SU-DHL-6 (cell line): ENCODE measurements around the gene CCL25.

Source experiments
- H2AFZ ChIP-seq: fragments of 200-600 bp; sonication (generic); 2 replicates; pipeline ENCODE4 v1.6.1; 2014; ENCODE audit warnings: low read depth, mild to moderate bottlenecking, moderate library complexity, mixed read lengths, antibody characterized with exemption, low read length; ENCODE audit not compliant: severe bottlenecking
- H3F3A ChIP-seq: fragments of 200-600 bp; shearing (Covaris generic); 2 replicates; pipeline ENCODE4 v1.6.0; 2016; ENCODE audit warnings: antibody characterized with exemption, mild to moderate bottlenecking; ENCODE audit not compliant: insufficient read depth
- H3K27ac ChIP-seq: fragments of 200-600 bp; sonication (generic); 2 replicates; pipeline ENCODE4 v1.5.1; 2016; ENCODE audit warnings: low read depth, mild to moderate bottlenecking, low read length, moderate library complexity, mixed read lengths
- H3K27me3 ChIP-seq: fragments of 200-600 bp; sonication (generic), shearing (Covaris generic); 2 replicates; pipeline ENCODE4 v1.6.0; 2014; ENCODE audit warnings: mild to moderate bottlenecking, low read length
- H3K36me3 ChIP-seq: fragments of 200-600 bp; sonication (generic); 2 replicates; pipeline ENCODE4 v1.6.1; 2014; ENCODE audit warnings: mild to moderate bottlenecking, low read length, mixed read lengths
- H3K4me2 ChIP-seq: fragments of 300-600, 200-600 bp; shearing (Covaris generic), sonication (generic); 2 replicates; pipeline ENCODE4 v1.6.0; 2014; ENCODE audit warnings: low read length, low read depth, mild to moderate bottlenecking; ENCODE audit not compliant: poor library complexity, severe bottlenecking
- H3K4me3 ChIP-seq: fragments of 200-600 bp; sonication (generic); 2 replicates; pipeline ENCODE4 v1.5.1; 2014; ENCODE audit warnings: antibody characterized with exemption, low read length, mild to moderate bottlenecking, mixed read lengths; ENCODE audit not compliant: insufficient read depth, poor library complexity, severe bottlenecking
- H3K79me2 ChIP-seq: fragments of 200-600 bp; sonication (generic); 2 replicates; pipeline ENCODE4 v1.6.1; 2014; ENCODE audit warnings: mild to moderate bottlenecking, low read length, moderate library complexity; ENCODE audit not compliant: insufficient read depth
- H3K9ac ChIP-seq: fragments of 200-600 bp; sonication (generic); 2 replicates; pipeline ENCODE4 v1.7.0; 2014; ENCODE audit warnings: mild to moderate bottlenecking, low read length
- H3K9me2 ChIP-seq: fragments of 200-600 bp; sonication (generic); replicated peaks from 2 replicates; pipeline ENCODE4 v1.6.1; 2014; ENCODE audit warnings: low read length; ENCODE audit not compliant: insufficient read depth
- H3K9me3 ChIP-seq: fragments of 200-600 bp; sonication (generic); 2 replicates; pipeline ENCODE4 v1.6.1; 2014; ENCODE audit warnings: low read length, mixed read lengths; ENCODE audit not compliant: insufficient read depth
- H4K20me1 ChIP-seq: fragments of 200-600 bp; sonication (generic); 2 replicates; pipeline ENCODE4 v1.6.1; 2014; ENCODE audit warnings: low read depth, mild to moderate bottlenecking, antibody characterized with exemption, low read length, moderate library complexity, mixed read lengths
- EZH2phosphoT487 ChIP-seq: fragments of 200-600 bp; sonication (generic), shearing (Covaris generic); conservative IDR thresholded peaks from 2 replicates; pipeline ENCODE4 v1.6.1; 2018; ENCODE audit warnings: mild to moderate bottlenecking, antibody characterized with exemption, low read length, moderate library complexity, mixed read lengths
- TF ChIP-seq, protein P1 (sequence below): fragments of 200-600 bp; sonication (generic); IDR thresholded peaks from one replicate; pipeline ENCODE4 v1.5.1; 2017; ENCODE audit warnings: antibody characterized with exemption, mild to moderate bottlenecking, low read length, moderate library complexity; ENCODE audit not compliant: insufficient read depth, poor library complexity, severe bottlenecking

Gene CCL25

DNA sequence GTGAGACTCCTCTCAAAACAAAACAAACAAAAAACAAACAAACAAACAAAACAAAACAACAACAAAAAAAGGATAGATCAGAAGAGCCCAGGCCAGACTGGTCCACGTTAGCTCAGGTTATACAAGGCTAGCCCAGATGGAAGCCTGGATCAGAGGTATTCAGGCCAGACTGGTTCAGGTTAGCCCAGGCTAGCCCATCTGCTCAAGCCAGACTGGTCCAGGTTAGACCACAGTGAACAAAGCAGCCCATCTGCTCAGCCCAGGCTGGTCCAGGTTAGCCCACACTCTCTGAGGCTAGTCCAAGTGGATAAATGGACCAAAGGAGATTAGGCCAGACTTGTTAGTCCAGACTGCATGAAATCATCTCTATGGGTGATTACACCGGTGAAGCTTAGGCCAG, 41.2 kb downstream of the CCL25 start:
- Histone ChIP-seq H3K36me3 (no peaks in the 10 kb centered on the region), H4K20me1 (no peaks in the 10 kb centered on the region), H3K27ac (no peak overlapping the region), H3K4me2 (no peak overlapping the region), H3K4me3 (no peak overlapping the region), H3K79me2 (no peaks in the 10 kb centered on the region), H2AFZ (no peak overlapping the region), H3K9me2 (no peaks in the 10 kb centered on the region), H3K9ac (no peak overlapping the region), H3F3A (no peaks in the 10 kb centered on the region), H3K9me3 (peaks cover 12% of the 10 kb centered on the region; the same call in 1 of the 2 replicates), H3K27me3 (no peaks in the 10 kb centered on the region; the same call in 1 of the 2 replicates)
- TF ChIP-seq EZH2phosphoT487, result no peak
- TF ChIP-seq, protein P1, sequence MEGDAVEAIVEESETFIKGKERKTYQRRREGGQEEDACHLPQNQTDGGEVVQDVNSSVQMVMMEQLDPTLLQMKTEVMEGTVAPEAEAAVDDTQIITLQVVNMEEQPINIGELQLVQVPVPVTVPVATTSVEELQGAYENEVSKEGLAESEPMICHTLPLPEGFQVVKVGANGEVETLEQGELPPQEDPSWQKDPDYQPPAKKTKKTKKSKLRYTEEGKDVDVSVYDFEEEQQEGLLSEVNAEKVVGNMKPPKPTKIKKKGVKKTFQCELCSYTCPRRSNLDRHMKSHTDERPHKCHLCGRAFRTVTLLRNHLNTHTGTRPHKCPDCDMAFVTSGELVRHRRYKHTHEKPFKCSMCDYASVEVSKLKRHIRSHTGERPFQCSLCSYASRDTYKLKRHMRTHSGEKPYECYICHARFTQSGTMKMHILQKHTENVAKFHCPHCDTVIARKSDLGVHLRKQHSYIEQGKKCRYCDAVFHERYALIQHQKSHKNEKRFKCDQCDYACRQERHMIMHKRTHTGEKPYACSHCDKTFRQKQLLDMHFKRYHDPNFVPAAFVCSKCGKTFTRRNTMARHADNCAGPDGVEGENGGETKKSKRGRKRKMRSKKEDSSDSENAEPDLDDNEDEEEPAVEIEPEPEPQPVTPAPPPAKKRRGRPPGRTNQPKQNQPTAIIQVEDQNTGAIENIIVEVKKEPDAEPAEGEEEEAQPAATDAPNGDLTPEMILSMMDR, result no peak

DNA sequence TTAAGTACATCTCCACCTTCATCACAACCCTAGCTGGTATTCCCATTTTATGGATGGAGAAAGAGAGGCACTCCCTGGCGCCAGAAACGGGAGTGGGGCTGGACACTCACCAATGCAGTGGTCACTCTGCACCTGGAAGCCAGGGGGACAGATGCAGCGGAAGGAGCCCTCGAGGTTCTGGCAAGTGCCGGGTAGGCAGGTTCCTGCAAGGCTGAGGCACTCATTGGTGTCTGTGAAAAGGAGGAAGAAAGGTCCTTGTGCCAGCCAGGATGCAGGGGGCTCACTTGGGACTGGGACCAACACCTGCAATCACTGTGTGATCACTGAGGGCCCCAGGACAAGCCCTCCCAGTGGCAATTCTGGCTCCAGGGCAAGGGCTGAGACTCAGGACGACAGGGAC, 41.8 kb downstream of the CCL25 start:
- TF ChIP-seq, protein P1, result no peak
- TF ChIP-seq EZH2phosphoT487, result no peak

DNA sequence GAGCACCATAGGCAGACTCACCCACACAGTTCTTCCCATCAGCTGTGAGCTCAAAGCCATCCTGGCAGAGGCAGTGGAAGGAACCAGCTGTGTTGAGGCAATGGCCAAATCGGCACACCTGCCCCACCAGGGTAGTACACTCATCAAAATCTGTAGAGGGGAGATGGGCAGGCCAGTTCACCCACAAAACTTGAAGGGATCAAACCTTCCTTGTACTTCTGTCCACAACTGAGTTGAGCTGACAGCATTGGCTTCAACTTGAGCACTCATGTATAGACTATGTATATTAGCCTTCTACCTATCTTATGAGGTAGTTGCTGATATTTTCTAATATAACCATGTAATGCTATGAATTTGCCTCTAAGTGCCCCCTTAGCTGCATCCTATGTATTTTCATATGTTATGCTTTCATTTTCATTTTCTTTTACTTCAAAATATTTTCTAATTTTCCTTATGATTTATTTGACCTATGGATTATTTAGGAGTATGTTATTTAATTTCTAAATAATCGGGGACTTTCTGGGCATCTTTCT, 42.9 kb downstream of the CCL25 start:
- no peaks in the 10 kb centered on the region; the same call in 1 of the 2 replicates for H3K27me3 ChIP-seq
- H2AFZ ChIP-seq, result no peak overlapping the region
- no peak overlapping the region for H3K4me2 ChIP-seq
- no peak overlapping the region for H3K27ac ChIP-seq
- no peaks in the 10 kb centered on the region for H3K9me2 ChIP-seq
- H3K9ac ChIP-seq, result no peak overlapping the region
- H4K20me1 ChIP-seq, result no peaks in the 10 kb centered on the region
- no peaks in the 10 kb centered on the region for H3F3A ChIP-seq
- no peaks in the 10 kb centered on the region for H3K36me3 ChIP-seq
- peaks cover 9% of the 10 kb centered on the region; the same call in 1 of the 2 replicates for H3K9me3 ChIP-seq
- no peaks in the 10 kb centered on the region for H3K79me2 ChIP-seq
- H3K4me3 ChIP-seq, result no peak overlapping the region
- no peak for TF ChIP-seq EZH2phosphoT487
- TF ChIP-seq, protein P1, result no peak

More for the DNA sequence above, 41.8 kb downstream of the CCL25 start:
- Histone ChIP-seq H3K79me2 (no peaks in the 10 kb centered on the region), H4K20me1 (no peaks in the 10 kb centered on the region), H3K4me3 (no peak overlapping the region), H3K9me2 (no peaks in the 10 kb centered on the region), H3K9me3 (peaks cover 9% of the 10 kb centered on the region; the same call in 1 of the 2 replicates), H3K27me3 (no peaks in the 10 kb centered on the region; the same call in 1 of the 2 replicates), H2AFZ (no peak overlapping the region), H3K27ac (no peak overlapping the region), H3K4me2 (no peak overlapping the region), H3K9ac (no peak overlapping the region), H3K36me3 (no peaks in the 10 kb centered on the region), H3F3A (no peaks in the 10 kb centered on the region)
